Mucosa of descending colon (tissue), 3 donors: ENCODE measurements around the gene COL5A1. TPM values are rescaled to one million over a fixed set of nuclear protein-coding genes. Genes with fewer than 3 reads are reported as not detected.
A peak's percentile ranks its signal among the peaks of the same experiment; 100 is the strongest.

Source experiments
- ATAC-seq: fragments of 200-7000 bp; cut with Tn5 transposase; one replicate; pipeline ENCODE4 v1.9.1; 2020; ENCODE audit warnings: mild to moderate bottlenecking, moderate library complexity
- DNase-seq, 3 donors: peaks; one replicate each; pipeline ENCODE4 v3.0.0-alpha.2; 2020
- H3K36me3 ChIP-seq: fragments of 200-600 bp; one replicate; pipeline ENCODE4 v1.8.0; 2021; ENCODE audit warnings: low read depth, mild to moderate bottlenecking
- H3K4me1 ChIP-seq: fragments of 200-600 bp; one replicate; pipeline ENCODE4 v1.8.0; 2021; ENCODE audit warnings: low read depth, mild to moderate bottlenecking
- H3K4me3 ChIP-seq: fragments of 200-600 bp; one replicate; pipeline ENCODE4 v1.8.0; 2021; ENCODE audit warnings: mild to moderate bottlenecking
- H3K9me3 ChIP-seq: fragments of 200-600 bp; one replicate; pipeline ENCODE4 v1.8.0; 2021; ENCODE audit warnings: mild to moderate bottlenecking
- CTCF ChIP-seq: fragments of 200-600 bp; IDR thresholded peaks from one replicate; pipeline ENCODE4 v1.8.0; 2022; ENCODE audit warnings: antibody characterized with exemption, mild to moderate bottlenecking
- intact Hi-C, 2 donors: fragments of 100-400 bp; cut with DNase I in 1 of 2; cut with micrococcal nuclease in 1 of 2; formaldehyde crosslinking; loops; one replicate each; pipeline versions ENCODE4 v1.11.0 to v1.11.1; 2022; cut with DNase I, micrococcal nuclease
- total RNA-seq, 3 donors: library from RNA; stranded (reverse); fragmentation: NEBNext Ultra II Directional in 2 of 3; extraction: Animal tissue kit (Norgen Biotek cat#: 25700) in 2 of 3; gene quantifications; one replicate each; pipeline versions ENCODE4 v1.2.1 to v1.2.4, GENCODE V29; 2021 to 2023
- donor health status: DM: no; HTN: no; CAD: no; lungs with moderate emphysema.
- donor health status: DM: no; HTN: no; CAD: no.
- donor health status: DM: no; HTN: yes; CAD: no.

The COL5A1 gene
- total RNA-seq, 3 donors from 2014 or later: 8.6 to 62.3 (median 22.2) TPM

DNA sequence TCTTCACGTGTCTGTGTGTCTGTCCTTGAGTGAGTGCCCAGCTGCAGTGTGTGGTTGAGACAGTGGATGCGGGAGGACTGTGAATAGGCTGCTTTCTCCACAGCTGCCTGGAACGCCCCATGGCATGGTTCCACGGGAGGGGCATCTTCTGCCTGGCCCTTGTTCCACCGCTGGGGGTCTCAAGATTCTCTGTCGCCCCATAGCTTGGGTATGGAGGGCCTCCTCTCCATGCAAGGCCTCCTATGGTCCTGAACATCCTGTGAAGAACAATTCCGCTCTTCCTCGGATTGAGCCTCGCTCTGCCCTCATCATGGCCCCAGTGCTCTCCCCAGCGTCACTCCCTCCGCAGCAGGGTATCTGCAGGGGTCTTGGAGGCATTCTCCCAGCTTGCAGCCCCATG lies 36.1 kb downstream of the COL5A1 start:
- peaks cover 2% of the 10 kb centered on the region for H3K4me1 ChIP-seq
- ATAC-seq (no peak), DNase-seq (peak in 1 of 3 donors; percentile 26)
- no peaks in the 10 kb centered on the region for H3K36me3 ChIP-seq
- intact Hi-C loops: no loop called here
- no peak overlapping the region for H3K4me3 ChIP-seq
- H3K9me3 ChIP-seq: no peaks in the 10 kb centered on the region
- TF ChIP-seq CTCF: no peak

DNA sequence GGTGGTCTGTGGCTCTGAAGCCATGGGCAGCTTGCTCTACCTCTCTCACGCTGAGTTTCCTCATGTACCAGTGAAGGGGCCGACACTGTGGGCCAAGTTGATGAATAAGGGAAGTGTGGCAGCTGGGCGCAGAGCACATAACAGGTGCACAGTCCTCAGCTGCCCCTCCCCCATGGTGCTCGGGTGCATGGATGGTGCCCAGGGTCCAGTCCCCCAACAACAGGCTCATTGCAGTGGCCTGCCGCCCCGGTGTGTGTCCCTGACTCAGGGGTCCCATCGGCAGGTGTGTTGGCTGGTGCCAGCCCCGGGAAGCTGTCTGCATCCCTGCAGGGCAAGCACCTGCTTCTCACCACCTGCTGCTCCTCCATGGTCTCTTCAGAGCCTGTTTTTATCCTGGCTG lies 36.6 kb downstream of the COL5A1 start:
- Histone ChIP-seq H3K4me3 (no peak overlapping the region), H3K9me3 (no peaks in the 10 kb centered on the region), H3K4me1 (peaks cover 2% of the 10 kb centered on the region), H3K36me3 (no peaks in the 10 kb centered on the region)
- TF ChIP-seq CTCF: no peak
- ATAC-seq (no peak), DNase-seq (peak in 2 of 3 donors; percentile 16 to 43)
- intact Hi-C loops: no loop called here

DNA sequence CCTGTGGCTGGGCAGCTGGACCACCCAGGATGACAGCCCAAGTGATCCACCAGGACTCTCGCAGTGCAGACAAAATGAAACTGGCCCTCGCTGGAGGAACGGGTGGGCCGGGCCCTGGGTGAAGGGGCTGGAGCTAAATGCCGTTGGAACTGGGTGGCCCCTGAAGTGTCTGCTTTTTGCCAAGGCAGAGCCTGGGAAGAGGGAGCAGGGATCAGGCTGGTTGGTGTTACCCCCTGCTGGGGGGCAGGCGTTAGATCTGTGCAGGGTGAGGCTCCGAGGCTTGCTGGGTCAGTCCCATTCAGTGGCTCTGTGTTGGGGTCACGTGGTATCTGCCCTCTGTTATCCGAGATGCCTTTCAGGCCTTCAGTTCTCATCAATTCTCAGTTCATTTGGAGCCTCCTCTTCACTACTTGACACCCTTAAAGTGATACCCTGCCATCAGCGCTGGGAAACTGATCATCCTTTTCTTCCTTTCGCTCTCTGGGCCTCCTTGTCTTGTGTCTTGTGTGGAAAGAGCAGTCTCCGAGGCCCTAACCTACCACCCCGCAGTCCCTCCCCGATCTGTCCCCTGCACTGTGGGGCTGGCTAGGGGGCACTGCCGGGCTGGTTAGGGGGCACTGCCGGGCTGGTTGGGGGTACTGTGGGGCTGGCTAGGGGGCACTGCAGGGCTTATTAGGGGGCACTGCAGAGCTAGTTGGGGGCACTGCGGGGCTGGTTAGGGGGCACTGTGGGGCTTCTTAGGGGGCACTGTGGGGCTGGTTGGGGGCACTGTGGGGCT lies 37.3 kb downstream of the COL5A1 start:
- no peak for TF ChIP-seq CTCF
- ATAC-seq (no peak), DNase-seq (peak in 2 of 3 donors; percentile 12 to 20)
- intact Hi-C loops: no loop called here
- peaks cover 2% of the 10 kb centered on the region for H3K4me1 ChIP-seq
- H3K9me3 ChIP-seq: no peaks in the 10 kb centered on the region
- no peak overlapping the region for H3K4me3 ChIP-seq
- no peaks in the 10 kb centered on the region for H3K36me3 ChIP-seq

DNA sequence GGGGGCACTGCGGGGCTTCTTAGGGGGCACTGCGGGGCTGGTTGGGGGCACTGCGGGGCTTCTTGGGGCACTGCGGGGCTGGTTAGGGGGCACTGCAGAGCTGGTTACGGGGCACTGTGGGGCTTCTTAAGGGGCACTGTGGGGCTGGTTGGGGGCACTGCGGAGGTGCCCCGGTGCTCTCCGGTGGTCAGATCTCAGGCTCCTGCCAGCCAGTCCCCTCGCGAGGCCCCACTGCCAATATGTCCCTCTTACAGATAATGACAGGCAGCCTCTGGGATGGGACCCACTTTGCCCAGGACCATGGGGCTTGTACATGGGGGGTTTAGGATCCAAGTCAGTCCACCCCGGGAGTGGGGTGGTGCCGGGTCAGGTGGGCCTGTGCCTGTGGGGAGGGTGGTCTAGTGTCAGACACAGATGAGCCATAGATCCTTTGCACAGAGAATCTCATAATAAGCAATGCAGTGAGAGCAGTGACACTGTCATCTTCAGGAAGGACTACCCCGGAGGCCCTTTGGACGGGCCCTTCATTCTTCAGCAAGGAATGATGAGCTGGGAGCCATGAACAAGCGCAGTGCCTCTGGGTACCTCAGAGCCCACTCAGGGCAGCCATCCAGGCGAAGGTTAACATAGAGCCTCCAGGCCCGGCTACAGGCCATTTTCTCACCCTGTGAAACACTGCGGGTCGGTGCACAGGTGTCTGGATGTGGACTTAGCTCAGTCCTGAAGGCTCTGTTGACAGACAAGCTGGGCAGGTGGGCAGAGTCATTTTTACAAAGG lies 38.2 kb downstream of the COL5A1 start:
- DNase-seq: peak in 1 of 3 donors; percentile 17
- no peaks in the 10 kb centered on the region for H3K36me3 ChIP-seq
- H3K9me3 ChIP-seq: no peaks in the 10 kb centered on the region
- no peak for TF ChIP-seq CTCF
- ATAC-seq: no peak
- H3K4me1 ChIP-seq: peaks cover 2% of the 10 kb centered on the region
- H3K4me3 ChIP-seq: no peak overlapping the region
- intact Hi-C loops: no loop called here

DNA sequence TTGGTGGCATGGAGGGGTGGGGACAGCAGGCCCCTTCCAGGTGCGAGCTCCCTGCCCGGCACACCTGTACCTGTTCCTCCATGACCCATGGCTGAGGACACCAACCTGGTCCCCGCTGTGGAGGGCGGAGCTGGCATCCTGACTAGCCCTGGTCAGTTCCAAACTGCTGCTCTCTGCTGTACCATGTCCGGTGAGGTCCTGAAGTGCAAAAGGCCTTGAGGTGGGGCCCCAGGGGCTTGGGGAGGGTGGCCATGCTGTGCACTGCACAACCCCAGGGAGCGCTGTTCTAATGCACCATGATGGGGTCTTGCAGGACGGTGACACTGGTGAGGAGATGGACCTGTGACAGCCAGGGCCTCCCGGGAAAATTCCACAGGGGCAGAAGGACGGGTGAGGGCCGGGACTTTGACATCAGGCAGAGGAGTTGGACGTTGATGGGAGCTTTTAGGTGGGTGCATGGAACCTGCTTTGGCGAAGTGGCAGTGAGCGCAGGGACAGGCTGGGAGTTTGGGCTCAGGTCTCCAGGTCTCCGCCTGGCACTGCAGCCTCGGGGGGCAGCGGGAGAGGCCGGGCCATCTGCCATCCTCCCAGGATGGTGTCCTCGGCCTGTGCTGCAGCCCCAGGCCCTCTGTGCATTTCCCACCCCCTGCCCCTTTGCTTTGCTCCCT lies 38.9 kb downstream of the COL5A1 start:
- DNase-seq (peak in 1 of 3 donors; percentile 39), ATAC-seq (no peak)
- intact Hi-C loops: no loop called here
- TF ChIP-seq CTCF: no peak
- H3K36me3 ChIP-seq: no peaks in the 10 kb centered on the region
- H3K4me3 ChIP-seq: no peak overlapping the region
- no peaks in the 10 kb centered on the region for H3K9me3 ChIP-seq
- peaks cover 2% of the 10 kb centered on the region for H3K4me1 ChIP-seq
